ENCODE results near the gene FBXO31. TPM values are rescaled to one million over a fixed set of nuclear protein-coding genes. Genes with fewer than 3 reads are reported as not detected.

The FBXO31 gene
- total and polyA plus RNA-seq, 9 of the 15 experiments (the other 6 are each of a cell fraction or from before 2014, with no cell fraction given): 0.18 to 33.3 (median 10.9) TPM

DNA sequence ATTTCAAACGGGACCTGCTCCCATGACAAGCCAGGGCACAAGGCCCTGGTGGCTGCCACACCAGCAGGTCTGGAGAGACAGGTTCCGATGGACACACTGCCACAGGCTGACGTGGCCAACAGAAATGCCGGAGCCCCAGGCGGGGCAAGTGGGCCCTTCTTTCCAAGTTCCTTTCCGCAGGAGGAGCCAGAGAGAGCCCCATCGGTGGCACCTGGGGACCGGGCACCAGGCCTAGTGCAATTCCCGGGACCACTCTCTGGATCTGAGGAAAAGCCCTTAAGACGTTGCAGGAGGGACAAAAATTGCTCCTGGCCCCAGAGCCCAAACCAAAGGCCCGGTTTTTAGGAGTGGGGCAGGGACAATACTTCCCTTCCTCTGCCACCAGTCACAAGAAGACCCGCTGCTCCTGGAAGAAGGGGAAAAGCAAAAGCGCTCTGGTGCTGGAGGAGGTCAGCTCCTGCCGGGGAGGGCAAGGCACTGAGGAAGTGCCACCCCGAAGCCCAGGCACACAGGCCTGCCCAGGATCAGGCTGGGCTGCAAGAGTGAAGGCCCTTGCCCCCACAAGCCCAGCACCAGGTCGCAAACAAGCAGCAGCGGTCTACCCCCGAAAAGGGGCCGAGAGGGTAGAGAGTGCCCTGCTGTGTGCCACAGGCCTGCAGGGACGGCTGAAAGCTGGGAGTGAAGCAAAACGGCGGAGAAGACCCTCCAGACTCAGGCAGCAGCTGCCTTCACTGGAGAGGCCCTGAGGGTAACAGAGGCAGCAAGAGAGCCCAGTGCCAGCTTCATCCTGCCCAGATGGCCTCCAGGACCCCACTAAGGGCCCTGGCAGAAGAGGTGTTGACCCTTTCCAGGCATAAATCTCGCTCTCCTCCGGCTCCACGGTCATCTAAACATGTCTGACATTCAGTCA lies 37.7 kb upstream of the FBXO31 start:
- ATAC-seq (no peak), DNase-seq (ENCODE audit: extremely low read depth in 1 of 4, low spot score in 3 of 4) (no peak), FAIRE-seq (no peak)
- H3K9me1 ChIP-seq (ENCODE audit: control insufficient read depth, insufficient read depth, low read length): peaks cover 4% of the 10 kb centered on the region
- POLR2A ChIA-PET: interaction anchor here (0.6 to 1.1 kb wide), 4 partner anchors 14 to 738 kb away, joined by 3 to 7 read pairs (median 4); no protein-coding TSS in a partner anchor
- no peak overlapping the region for H3K4me3 ChIP-seq
- TF ChIP-seq, protein P1, sequence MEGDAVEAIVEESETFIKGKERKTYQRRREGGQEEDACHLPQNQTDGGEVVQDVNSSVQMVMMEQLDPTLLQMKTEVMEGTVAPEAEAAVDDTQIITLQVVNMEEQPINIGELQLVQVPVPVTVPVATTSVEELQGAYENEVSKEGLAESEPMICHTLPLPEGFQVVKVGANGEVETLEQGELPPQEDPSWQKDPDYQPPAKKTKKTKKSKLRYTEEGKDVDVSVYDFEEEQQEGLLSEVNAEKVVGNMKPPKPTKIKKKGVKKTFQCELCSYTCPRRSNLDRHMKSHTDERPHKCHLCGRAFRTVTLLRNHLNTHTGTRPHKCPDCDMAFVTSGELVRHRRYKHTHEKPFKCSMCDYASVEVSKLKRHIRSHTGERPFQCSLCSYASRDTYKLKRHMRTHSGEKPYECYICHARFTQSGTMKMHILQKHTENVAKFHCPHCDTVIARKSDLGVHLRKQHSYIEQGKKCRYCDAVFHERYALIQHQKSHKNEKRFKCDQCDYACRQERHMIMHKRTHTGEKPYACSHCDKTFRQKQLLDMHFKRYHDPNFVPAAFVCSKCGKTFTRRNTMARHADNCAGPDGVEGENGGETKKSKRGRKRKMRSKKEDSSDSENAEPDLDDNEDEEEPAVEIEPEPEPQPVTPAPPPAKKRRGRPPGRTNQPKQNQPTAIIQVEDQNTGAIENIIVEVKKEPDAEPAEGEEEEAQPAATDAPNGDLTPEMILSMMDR (IDR thresholded peaks at IDR 0.05 in 2 of 3, conservative IDR thresholded peaks at IDR 0.05 in 1 of 3; ENCODE audit: insufficient read depth in 2 of 3, low read depth in 1 of 3, low read length in 3 of 3): 0 out of 6 replicates have a peak, but pooled peaks of 1 of the 3 experiments have one; percentile 4
- no peak for TF ChIP-seq ELF2 (CRISPR knock-in tag; IDR thresholded peaks at IDR 0.05)
- no peak overlapping the region for H3K27ac ChIP-seq (ENCODE audit: extremely low read depth, low read depth, low read length)
- peaks cover 0 to 10% of the 10 kb centered on the region in 2 experiments; a peak in 3 of 5 replicates for H3K4me1 ChIP-seq (replicated peaks in 1 of 2; ENCODE audit: control insufficient read depth in 2 of 2, insufficient read depth in 2 of 2, low read length in 2 of 2)
- no peak overlapping the region for H2AFZ ChIP-seq (ENCODE audit: low read depth, low read length)
- H4K20me1 ChIP-seq (replicated peaks; ENCODE audit: control insufficient read depth, insufficient read depth, low read length): 0 out of 2 replicates have a peak, but pooled peaks cover 4% of the 10 kb centered on the region
- CTCF ChIA-PET (ENCODE audit: low intra/inter-chr PET ratio): no interaction called here
- no peak overlapping the region for H3K9ac ChIP-seq (ENCODE audit: insufficient read depth in 1 of 2, low read depth in 2 of 2, low read length in 2 of 2)
- H3K9me3 ChIP-seq (replicated peaks; ENCODE audit: control insufficient read depth, insufficient read depth, low read depth, low read length): no peaks in the 10 kb centered on the region
- H3K36me3 ChIP-seq (ENCODE audit: control insufficient read depth, insufficient read depth, low read length): peaks cover 47% of the 10 kb centered on the region; the same call in 2 of the 3 replicates
- no peak overlapping the region for H3K4me2 ChIP-seq (ENCODE audit: insufficient read depth, low read length)
- H3K79me2 ChIP-seq (ENCODE audit: control insufficient read depth, insufficient read depth, low read length): no peaks in the 10 kb centered on the region
- intact Hi-C loops (cut with micrococcal nuclease): no loop called here
- WGBS (ENCODE audit: insufficient coverage, low coverage, missing lambda C conversion rate): 79% methylated on average over 21 of the region's 25 CpGs
- in situ Hi-C loops (cut with MboI): no loop called here
- BruUV-seq (replicated peaks): no TSS peak
- H3K27me3 ChIP-seq (ENCODE audit: control insufficient read depth in 2 of 2, insufficient read depth in 2 of 2, low read length in 2 of 2): no peaks in the 10 kb centered on the region; a peak in 1 of 5 replicates

Data from K562 (cell line).